ENCODE measurements around the gene AFAP1L2. TPM values are rescaled to one million over a fixed set of nuclear protein-coding genes. Genes with fewer than 3 reads are reported as not detected.

The AFAP1L2 gene
- total and polyA plus RNA-seq, 2 donors (not counting 1 experiment from before 2014, with no cell fraction given), result 4.7 to 4.9 TPM

GRCh38 chr10:114384601-114385000 is 19.7 kb downstream of the AFAP1L2 start:
- peaks cover 17% of the 10 kb centered on the region for H3K27me3 Mint-ChIP-seq
- intact Hi-C loops (cut with micrococcal nuclease), result no loop called here
- CTCF ChIA-PET, result no interaction called here
- no peaks in the 10 kb centered on the region for H4K20me1 ChIP-seq (ENCODE audit: control insufficient read depth, insufficient read depth, low read length, poor library complexity, severe bottlenecking)
- H3K4me3 Mint-ChIP-seq, result no peak overlapping the region
- no peak overlapping the region for H2AFZ ChIP-seq (ENCODE audit: insufficient read depth, low read depth, low read length, poor library complexity, severe bottlenecking)
- no peak for ATAC-seq (ENCODE audit: low read depth)
- H3K27ac ChIP-seq (ENCODE audit: low read length in 2 of 2), result no peak overlapping the region
- no peaks in the 10 kb centered on the region for H3K9me3 Mint-ChIP-seq (ENCODE audit: insufficient read depth)
- H3K27ac Mint-ChIP-seq, result no peak overlapping the region
- H3K27me3 ChIP-seq (replicated peaks in 1 of 4; ENCODE audit: control extremely low read depth in 1 of 4, control insufficient read depth in 3 of 4, insufficient read depth in 4 of 4, low read length in 3 of 4), result peaks cover 0 to 10% (median 4%) of the 10 kb centered on the region in 4 experiments
- POLR2A ChIA-PET, result no interaction called here
- no peaks in the 10 kb centered on the region for H3K36me3 ChIP-seq (replicated peaks in 1 of 2; ENCODE audit: control extremely low read depth in 1 of 2, control insufficient read depth in 1 of 2, extremely low read depth in 1 of 2, insufficient read depth in 2 of 2, low read length in 1 of 2)
- TF ChIP-seq, protein P1, sequence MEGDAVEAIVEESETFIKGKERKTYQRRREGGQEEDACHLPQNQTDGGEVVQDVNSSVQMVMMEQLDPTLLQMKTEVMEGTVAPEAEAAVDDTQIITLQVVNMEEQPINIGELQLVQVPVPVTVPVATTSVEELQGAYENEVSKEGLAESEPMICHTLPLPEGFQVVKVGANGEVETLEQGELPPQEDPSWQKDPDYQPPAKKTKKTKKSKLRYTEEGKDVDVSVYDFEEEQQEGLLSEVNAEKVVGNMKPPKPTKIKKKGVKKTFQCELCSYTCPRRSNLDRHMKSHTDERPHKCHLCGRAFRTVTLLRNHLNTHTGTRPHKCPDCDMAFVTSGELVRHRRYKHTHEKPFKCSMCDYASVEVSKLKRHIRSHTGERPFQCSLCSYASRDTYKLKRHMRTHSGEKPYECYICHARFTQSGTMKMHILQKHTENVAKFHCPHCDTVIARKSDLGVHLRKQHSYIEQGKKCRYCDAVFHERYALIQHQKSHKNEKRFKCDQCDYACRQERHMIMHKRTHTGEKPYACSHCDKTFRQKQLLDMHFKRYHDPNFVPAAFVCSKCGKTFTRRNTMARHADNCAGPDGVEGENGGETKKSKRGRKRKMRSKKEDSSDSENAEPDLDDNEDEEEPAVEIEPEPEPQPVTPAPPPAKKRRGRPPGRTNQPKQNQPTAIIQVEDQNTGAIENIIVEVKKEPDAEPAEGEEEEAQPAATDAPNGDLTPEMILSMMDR (IDR thresholded peaks at IDR 0.05), result no peak
- TF ChIP-seq EZH2 (IDR thresholded peaks at IDR 0.05; ENCODE audit: borderline replicate concordance, insufficient read depth, low read depth, low read length, poor library complexity, severe bottlenecking), result no peak
- no peaks in the 10 kb centered on the region for H3K79me2 ChIP-seq (ENCODE audit: control insufficient read depth, insufficient read depth, low read length)
- no peaks in the 10 kb centered on the region for H3K4me1 Mint-ChIP-seq
- H3K4me3 ChIP-seq (ENCODE audit: control extremely low read depth in 1 of 5, extremely low read depth in 1 of 5, insufficient read depth in 1 of 5, low read depth in 2 of 5, low read length in 4 of 5), result no peak overlapping the region
- 82% methylated on average over 5 of the region's 5 CpGs for WGBS (ENCODE audit: insufficient coverage)
- DNase-seq, result no peak
- H3K4me1 ChIP-seq (ENCODE audit: control insufficient read depth in 2 of 2, insufficient read depth in 2 of 2, low read length in 2 of 2), result no peaks in the 10 kb centered on the region
- H3K9ac ChIP-seq (ENCODE audit: low read length), result no peak overlapping the region
- H3K4me2 ChIP-seq (replicated peaks; ENCODE audit: low read depth, low read length, poor library complexity, severe bottlenecking), result no peak overlapping the region
- no peaks in the 10 kb centered on the region for H3K9me3 ChIP-seq (ENCODE audit: control extremely low read depth in 1 of 3, control insufficient read depth in 2 of 3, insufficient read depth in 1 of 3, low read length in 2 of 3)

- Histone ChIP-seq H3K9ac (ENCODE audit: low read length) (no peak overlapping the region), H3K27ac (ENCODE audit: low read length in 2 of 2) (no peak overlapping the region), H4K20me1 (ENCODE audit: control insufficient read depth, insufficient read depth, low read length, poor library complexity, severe bottlenecking) (no peaks in the 10 kb centered on the region), H3K4me2 (replicated peaks; ENCODE audit: low read depth, low read length, poor library complexity, severe bottlenecking) (no peak overlapping the region), H2AFZ (ENCODE audit: insufficient read depth, low read depth, low read length, poor library complexity, severe bottlenecking) (no peak overlapping the region), H3K9me3 (ENCODE audit: control extremely low read depth in 1 of 3, control insufficient read depth in 2 of 3, insufficient read depth in 1 of 3, low read length in 2 of 3) (no peaks in the 10 kb centered on the region), H3K4me3 (ENCODE audit: control extremely low read depth in 1 of 5, extremely low read depth in 1 of 5, insufficient read depth in 1 of 5, low read depth in 2 of 5, low read length in 4 of 5) (no peak overlapping the region), H3K27me3 (replicated peaks in 1 of 4; ENCODE audit: control extremely low read depth in 1 of 4, control insufficient read depth in 3 of 4, insufficient read depth in 4 of 4, low read length in 3 of 4) (peaks cover 0 to 13% (median 4%) of the 10 kb centered on the region in 4 experiments), H3K4me1 (ENCODE audit: control insufficient read depth in 2 of 2, insufficient read depth in 2 of 2, low read length in 2 of 2) (no peaks in the 10 kb centered on the region), H3K36me3 (replicated peaks in 1 of 2; ENCODE audit: control extremely low read depth in 1 of 2, control insufficient read depth in 1 of 2, extremely low read depth in 1 of 2, insufficient read depth in 2 of 2, low read length in 1 of 2) (no peaks in the 10 kb centered on the region), H3K79me2 (ENCODE audit: control insufficient read depth, insufficient read depth, low read length) (no peaks in the 10 kb centered on the region)
- 93% methylated on average over 5 of the region's 9 CpGs for whole genome bisulfite sequencing (ENCODE audit: insufficient coverage)
- H3K27me3 Mint-ChIP-seq, result peaks cover 19% of the 10 kb centered on the region
- DNase-seq (no peak), ATAC-seq (ENCODE audit: low read depth) (no peak)
- H3K4me3 Mint-ChIP-seq, result no peak overlapping the region
- H3K27ac Mint-ChIP-seq, result no peak overlapping the region
- ChIA-PET CTCF (no interaction called here), POLR2A (no interaction called here)
- intact Hi-C loops (cut with micrococcal nuclease), result no loop called here
- no peaks in the 10 kb centered on the region for H3K4me1 Mint-ChIP-seq
- TF ChIP-seq, protein P1 (IDR thresholded peaks at IDR 0.05), result no peak
- TF ChIP-seq EZH2 (IDR thresholded peaks at IDR 0.05; ENCODE audit: borderline replicate concordance, insufficient read depth, low read depth, low read length, poor library complexity, severe bottlenecking), result no peak
- H3K9me3 Mint-ChIP-seq (ENCODE audit: insufficient read depth), result no peaks in the 10 kb centered on the region
Observed at GRCh38 chr10:114384181-114384580, 20.1 kb downstream of the AFAP1L2 start.
